Measurements from ENCODE around the gene CYP2W1.
"Not testable (repeated sequence)": the region's sequence is repeated elsewhere in the genome, so short reads cannot be mapped to it uniquely, and the experiment has no call there.

The CYP2W1 gene

DNA sequence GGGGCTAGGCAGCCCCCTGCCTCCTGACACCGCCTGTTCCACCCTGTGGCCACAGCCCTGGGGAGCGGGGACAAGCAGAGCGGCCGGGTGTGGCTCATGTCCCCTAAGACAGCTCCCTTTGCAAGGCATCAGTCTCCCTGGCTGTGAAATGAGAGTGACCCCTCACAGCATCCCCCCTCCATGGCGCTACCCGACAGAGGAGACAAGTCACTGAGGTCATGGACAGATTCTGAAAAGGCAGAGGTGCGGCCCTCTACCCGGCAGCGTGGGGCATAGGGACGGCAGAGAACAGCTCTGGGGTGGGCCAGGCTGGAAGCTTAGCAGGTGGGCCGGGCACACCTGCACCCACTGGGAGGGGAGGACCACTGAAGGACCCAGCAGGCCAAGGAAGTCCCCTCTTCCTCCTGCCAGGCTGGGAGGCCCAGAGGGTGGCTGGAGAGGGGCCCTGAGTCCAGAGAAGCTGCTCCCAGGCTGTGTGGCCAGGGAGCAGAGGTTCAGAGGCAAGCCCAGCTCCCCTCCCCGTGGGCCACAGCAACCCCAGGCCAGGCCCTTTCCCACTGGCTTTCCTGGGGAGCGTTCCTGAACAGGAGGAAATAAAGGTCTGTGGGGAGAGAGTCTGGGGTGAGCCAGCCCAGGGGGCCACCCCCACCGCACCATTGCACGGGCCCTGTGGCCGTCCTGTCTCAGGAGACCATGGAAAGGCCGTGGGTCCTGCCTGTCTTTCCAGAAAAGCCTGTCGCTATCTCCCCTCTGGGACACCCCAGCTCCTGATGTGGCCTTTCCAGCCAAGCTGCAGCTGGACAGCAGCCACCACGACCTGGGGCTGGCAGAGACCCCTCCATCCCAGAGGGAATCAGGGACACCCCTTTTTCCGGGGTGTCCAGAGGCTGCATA, 30.2 kb upstream of the CYP2W1 start:
- no peak for DNase-seq

- DNase-seq = peak; percentile 44 to 58
Observed at GRCh38 chr7:953547-954327, 29.2 kb upstream of the CYP2W1 start.

DNA sequence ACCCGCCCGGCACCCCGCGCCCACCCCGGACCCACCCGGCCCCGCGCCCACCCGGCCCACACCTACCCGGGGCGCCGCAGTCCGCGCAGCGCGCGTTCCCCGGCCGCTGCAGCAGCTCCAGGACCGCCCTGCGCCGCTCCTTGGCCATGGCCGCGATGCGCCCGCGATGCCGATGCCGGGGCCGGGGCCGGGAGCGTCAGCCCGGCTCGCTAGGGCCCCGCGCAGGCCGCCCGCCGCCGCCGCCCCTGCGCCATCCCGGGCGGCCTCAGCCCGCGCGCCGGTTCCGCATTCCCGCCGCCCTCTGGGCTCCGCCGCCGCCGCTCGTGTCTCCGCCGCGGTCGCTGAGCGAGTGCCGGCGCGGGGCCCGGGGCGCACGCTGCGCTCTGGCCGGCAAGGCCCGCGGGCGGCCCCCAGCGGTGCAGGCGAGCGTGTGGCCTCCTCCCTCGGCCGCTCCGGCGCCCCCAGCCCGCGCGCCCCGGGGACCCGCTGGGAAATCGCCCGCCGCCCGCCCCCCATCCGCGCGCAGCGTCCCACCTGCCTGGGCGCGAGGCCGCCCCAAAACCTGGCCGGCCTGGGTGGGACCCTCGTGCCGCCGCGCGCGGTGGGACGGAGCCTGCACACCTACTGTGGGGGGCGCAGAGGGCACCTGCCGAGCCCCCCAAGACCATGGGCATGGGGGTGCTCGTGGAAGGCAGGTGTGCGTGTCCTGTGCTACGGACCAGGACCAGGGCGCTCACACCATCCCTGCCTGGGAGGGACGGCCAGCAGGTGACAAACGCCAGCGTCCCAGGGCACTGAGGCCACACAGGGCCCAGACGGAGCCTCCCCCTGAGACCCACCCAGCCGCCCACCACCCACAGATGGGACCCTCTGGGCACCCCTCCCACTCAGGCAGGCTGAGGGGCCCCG, 28.4 kb upstream of the CYP2W1 start, which contains the start of gene ADAP1:
Gene ADAP1, minus strand, starts transcription at position 351 of the 909 bp plus-strand sequence. Its CDS starts 203 bp downstream, at position 148.
- peak; percentile 18 to 51 for DNase-seq

- DNase-seq = no peak
Observed at GRCh38 chr7:956031-956430, 26.9 kb upstream of the CYP2W1 start.

- DNase-seq = peak; percentile 74 to 79
Observed at GRCh38 chr7:957418-958220, 25.4 kb upstream of the CYP2W1 start.

GRCh38 chr7:958221-959200, 24.5 kb upstream of the CYP2W1 start:
- no peak for DNase-seq

DNA sequence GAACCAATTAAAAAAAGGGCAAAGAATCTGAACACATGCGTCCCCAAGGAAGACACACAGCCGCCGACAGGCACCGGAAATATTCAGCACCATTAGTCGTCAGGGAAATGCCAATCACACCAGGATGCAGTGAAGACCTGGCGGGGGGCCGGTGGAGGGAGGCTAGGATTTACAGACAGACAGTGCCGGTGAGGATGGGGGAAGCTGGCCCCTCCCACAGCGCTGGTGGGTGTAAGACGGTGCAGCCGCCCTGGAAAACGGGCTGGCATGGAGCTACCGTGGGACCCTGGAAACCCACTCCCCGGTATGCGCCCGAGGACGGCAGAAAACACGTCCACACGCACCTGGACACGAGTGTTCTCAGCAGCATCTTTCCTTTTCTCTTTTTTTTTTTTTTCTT, 23.7 kb upstream of the CYP2W1 start:
- no peak for DNase-seq

DNA sequence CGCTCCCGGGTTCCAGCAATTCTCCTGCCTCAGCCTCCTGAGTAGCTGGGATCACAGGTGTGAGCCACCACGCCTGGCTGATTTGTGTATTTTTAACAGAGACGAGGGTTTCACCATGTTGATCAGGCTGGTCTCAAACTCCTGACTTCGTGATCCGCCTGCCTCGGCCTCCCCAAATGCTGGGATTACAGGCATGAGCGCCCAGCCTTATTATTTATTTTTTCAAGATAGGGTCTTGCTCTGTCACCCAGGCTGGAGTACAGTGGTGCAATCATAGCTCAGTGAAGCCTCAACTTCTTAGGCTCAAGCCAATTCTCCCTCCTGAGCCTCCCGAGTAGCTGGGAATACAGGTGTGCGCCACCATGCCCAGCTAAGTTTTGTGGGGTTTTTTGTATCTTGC, 23.2 kb upstream of the CYP2W1 start:
- not testable (repeated sequence) for DNase-seq

DNA sequence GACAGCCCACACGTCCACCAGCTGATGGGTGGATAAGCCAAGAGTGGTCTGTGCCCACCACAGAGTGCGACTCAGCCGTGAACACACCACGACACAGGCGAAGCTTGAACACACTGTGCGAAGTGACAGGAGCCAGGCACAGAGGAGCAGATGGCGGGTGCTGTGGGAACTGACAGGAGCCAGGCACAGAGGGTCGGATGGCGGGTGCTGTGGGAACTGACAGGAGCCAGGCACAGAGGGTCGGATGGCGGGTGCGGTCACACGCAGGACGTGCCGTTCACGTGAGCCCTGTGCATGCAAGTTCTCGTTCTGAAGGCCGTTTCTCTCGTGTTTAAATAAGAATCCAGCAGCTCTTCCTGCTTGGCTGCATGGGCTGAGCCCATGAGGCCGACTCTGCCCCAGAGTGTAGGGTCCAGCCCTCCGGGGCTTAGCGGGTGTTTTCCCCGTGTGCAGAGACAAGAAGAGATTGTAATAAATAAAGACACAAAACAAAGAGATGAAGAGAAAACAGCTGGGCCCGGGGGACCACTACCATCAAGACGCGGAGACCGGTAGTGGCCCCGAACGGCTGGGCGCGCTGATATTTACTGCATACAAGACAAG, 22.6 kb upstream of the CYP2W1 start:
- no peak for DNase-seq

DNA sequence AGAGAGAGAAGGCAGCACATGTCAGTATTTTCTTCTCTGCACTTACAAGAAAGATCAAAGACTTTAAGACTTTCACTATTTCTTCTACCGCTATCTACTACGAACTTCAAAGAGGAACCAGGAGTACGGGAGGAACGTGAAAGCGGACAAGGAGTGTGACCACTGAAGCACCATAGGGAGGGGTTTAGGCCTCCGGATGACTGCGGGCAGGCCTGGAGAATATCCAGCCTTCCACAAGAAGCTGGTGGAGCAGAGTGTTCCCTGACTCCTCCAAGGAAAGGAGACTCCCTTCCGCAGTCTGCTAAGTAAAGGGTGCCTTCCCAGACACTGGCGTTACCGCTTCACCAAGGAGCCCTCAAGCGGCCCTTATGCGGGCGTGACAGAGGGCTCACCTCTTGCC, 22.0 kb upstream of the CYP2W1 start:
- not testable (repeated sequence) for DNase-seq

- no peak for DNase-seq
Observed at GRCh38 chr7:961546-962400, 21.2 kb upstream of the CYP2W1 start.

- DNase-seq = no peak
Observed at GRCh38 chr7:962401-963081, 20.4 kb upstream of the CYP2W1 start.

- no peak for DNase-seq
Observed at GRCh38 chr7:963236-964078, 19.5 kb upstream of the CYP2W1 start.

DNA sequence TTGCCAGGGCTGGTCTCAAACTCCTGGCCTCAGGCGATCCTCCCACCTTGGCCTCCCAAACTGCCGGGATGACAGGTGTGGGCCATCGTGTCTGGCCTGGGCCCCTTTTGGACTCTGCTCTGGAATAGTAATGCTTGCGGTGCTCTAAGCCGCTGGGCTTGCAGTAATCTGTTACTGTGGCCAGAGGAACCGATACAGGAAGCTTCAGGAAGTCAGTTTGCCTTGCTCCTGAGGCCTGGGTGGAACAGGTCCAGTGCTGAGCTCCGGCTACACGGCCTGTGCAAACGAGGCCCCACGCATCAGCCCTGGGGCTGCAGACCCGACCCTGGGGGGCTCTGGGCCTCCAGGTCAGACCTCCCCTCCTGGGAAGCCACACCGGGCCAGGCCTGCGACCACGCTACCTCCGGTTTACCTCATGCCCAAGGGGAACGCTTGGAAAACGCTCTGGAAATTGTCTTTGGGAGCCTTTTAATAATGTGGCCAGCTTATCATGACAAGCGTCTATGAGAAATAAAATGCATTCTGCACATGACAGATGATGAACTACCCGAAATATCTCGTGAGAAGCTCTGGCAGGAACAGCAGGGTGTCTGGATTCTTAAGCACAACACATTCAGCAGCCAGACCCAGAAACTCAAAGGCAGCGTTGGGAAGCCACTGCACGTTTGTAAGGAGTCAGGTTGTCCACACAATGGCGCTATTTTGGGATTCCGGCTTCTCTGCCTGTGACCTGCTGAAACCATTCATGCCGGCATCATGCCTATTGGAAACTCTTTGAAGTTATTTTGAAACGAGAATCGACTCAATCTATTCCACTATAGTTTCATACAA, 18.4 kb upstream of the CYP2W1 start:
- DNase-seq = no peak

DNA sequence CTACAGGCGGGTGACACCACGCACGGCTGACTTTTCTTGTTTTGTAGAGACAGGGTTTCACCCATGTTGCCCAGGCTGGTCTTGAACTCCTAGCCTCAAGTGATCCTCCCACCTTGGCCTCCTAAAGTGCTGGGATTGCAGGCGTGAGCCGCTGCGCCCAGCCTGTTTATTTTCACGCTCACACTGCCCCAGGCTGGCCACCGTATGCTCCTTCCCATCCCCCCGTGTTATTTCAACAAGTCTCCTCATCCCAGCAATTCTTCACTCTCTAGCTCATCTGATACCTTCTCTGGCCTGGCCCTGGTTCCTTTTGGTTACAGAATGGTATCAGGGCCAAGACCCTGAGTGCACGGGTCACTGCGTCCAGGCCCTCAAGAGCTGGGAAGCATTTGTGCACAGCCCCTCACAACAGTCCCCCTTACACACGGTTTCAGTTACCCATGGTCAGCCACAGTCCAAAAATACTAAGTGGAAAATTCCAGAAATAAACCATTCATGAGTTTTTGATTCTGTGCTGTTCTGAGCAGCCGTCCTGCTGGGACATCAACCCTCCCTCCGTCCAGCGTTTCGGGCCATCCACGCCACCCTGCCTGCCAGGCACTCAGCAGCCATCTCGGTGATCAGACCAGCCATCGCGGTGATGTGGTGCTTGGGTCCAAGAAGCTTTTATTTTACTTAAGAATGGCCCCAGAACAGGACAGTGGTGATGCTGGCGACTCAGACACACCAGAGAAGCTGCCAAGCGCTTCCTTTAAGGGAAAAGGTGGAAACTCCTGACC, 16.5 kb upstream of the CYP2W1 start:
- DNase-seq = no peak

Data from AML-193 (cell line).